HUES64 (cell line): Measurements from ENCODE around the gene METTL25.

Experiments used
- H3K27ac ChIP-seq: 2 replicates; pipeline ENCODE4 v1.7.0; 2013; ENCODE audit warnings: low read depth, low read length, inconsistent platforms
- H3K27me3 ChIP-seq: 2 replicates; pipeline ENCODE4 v1.6.1; 2013; ENCODE audit warnings: mild to moderate bottlenecking, low read length; ENCODE audit not compliant: insufficient read depth
- H3K36me3 ChIP-seq: 2 replicates; pipeline ENCODE4 v1.6.1; 2013; ENCODE audit warnings: mild to moderate bottlenecking, low read length; ENCODE audit not compliant: insufficient read depth
- H3K4me1 ChIP-seq: 2 replicates; pipeline ENCODE4 v1.6.1; 2013; ENCODE audit warnings: mild to moderate bottlenecking, low read length, moderate library complexity; ENCODE audit not compliant: insufficient read depth
- H3K4me3 ChIP-seq: 2 replicates; pipeline ENCODE4 v1.5.1; 2013; ENCODE audit warnings: mild to moderate bottlenecking, low read length, moderate library complexity
- H3K9ac ChIP-seq: 2 replicates; pipeline ENCODE4 v1.6.1; 2013; ENCODE audit warnings: mild to moderate bottlenecking, low read depth, low read length
- H3K9me3 ChIP-seq: 2 replicates; pipeline ENCODE4 v1.6.1; 2013; ENCODE audit warnings: low read depth, low read length; ENCODE audit not compliant: insufficient read depth
- WGBS: fragments of 150-250, 120-280 bp; methylation state at CpG from one replicate; pipeline ENCODE4 v1.1.7; 2013; ENCODE audit warnings: missing lambda C conversion rate; 5-methylcytosine and 5-hydroxymethylcytosine counted together

METTL25 gene

DNA sequence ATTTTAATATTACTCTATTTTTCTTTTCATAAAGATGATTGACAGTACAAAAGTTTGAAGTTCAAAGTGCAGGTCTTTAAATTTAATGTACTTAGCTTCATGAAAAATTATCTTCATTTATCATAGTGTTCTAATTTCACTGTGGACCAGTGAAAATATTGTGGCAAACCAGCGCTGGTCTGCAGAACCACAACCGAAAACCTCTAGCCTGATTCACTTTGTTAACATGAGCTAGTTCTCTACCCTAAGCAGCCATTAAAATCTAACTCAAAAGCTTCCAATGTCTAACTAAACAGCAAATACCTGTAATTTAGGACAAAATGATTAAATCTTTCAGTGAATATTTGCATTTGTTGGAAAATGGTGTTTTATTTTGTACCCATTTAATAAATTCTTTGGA lies 167.3 kb downstream of the METTL25 start:
- Histone ChIP-seq H3K9me3 (no peaks in the 10 kb centered on the region), H3K9ac (no peak overlapping the region)
- WGBS = 92% methylated on average over 2 of the region's 2 CpGs

DNA sequence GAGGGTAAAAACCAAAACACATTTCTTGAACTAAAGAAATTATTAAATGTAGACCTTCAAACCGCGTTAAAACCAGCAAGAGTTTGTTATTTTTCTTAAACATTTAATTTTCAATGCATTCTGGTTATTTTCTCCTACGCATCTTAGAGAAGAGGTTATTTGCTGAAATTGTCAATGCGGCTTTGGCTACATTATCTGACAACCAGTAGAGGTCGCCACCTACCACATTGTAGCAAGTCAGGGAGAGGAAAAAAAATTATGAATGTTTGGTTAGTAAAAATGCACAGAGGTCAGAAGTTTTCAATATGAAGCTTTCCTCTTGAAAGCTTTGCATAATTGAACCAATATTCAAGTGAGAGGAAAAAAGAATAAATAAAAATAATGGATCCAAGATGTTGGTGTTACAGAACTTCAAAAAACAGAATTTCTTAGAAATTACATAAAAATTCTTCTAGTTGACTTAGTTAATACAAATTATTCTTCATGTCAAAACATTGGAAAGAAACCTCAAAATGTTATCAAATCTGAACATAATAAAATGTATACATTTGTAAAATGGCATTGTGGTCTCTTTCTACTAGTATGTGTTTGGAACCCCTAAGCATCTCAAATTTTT lies 168.9 kb downstream of the METTL25 start:
- Histone ChIP-seq H3K27ac (no peak overlapping the region), H3K4me3 (no peak overlapping the region), H3K9me3 (no peaks in the 10 kb centered on the region), H3K27me3 (no peaks in the 10 kb centered on the region), H3K36me3 (no peaks in the 10 kb centered on the region), H3K4me1 (no peaks in the 10 kb centered on the region), H3K9ac (no peak overlapping the region)
- 41% methylated on average over 3 of the region's 5 CpGs for WGBS

More for the DNA sequence above, 167.3 kb downstream of the METTL25 start:
- no peak overlapping the region for H3K27ac ChIP-seq
- H3K36me3 ChIP-seq = no peaks in the 10 kb centered on the region
- H3K27me3 ChIP-seq = no peaks in the 10 kb centered on the region
- no peak overlapping the region for H3K4me3 ChIP-seq
- no peaks in the 10 kb centered on the region for H3K4me1 ChIP-seq
